Left colon (tissue), 2 donors: Measurements from ENCODE around the gene CCDC6. TPM values are rescaled to one million over a fixed set of nuclear protein-coding genes. Genes with fewer than 3 reads are reported as not detected.
"Not testable (repeated sequence)": the region's sequence is repeated elsewhere in the genome, so short reads cannot be mapped to it uniquely, and the experiment has no call there.

Experiments
- ATAC-seq: fragments of 200-7000 bp; cut with Tn5 transposase; one replicate; pipeline ENCODE4 v1.9.1; 2020; ENCODE audit warnings: mild to moderate bottlenecking, moderate library complexity
- DNase-seq, 2 donors: peaks; one replicate each; pipeline ENCODE4 v3.0.0-alpha.2; 2020
- intact Hi-C, 2 donors: fragments of 100-400 bp; cut with DNase I in 1 of 2; cut with micrococcal nuclease in 1 of 2; formaldehyde crosslinking; loops; one replicate each; pipeline versions ENCODE4 v1.11.2 to v1.14.0; 2022; cut with DNase I, micrococcal nuclease
- long read RNA-seq: library from polyadenylated mRNA; unstranded; transcript quantifications from one replicate; pipeline ENCODE4 v2.0.0, GENCODE V29; 2021
- total RNA-seq, 2 donors: library from RNA; stranded (reverse); fragmentation: NEBNext Ultra II Directional; extraction: Animal tissue kit (Norgen Biotek cat#: 25700); gene quantifications; one replicate each; pipeline ENCODE4 v1.2.1, GENCODE V29; 2021
- donor health status: DM: no; HTN: no; CAD: no.
- donor health status: DM: yes; HTN: yes; CAD: no.

CCDC6 gene
- 10 to 100 TPM; 54.9 to 60.7 TPM for total RNA-seq
- long read RNA-seq, full-length matches to known transcripts, result 3 of 21 reads
- long read RNA-seq, partial matches to known transcripts, result 1 of 21 reads
- long read RNA-seq, other reads (novel, unspliced or antisense), result 17 of 21 reads

GRCh38 chr10:59906417-59907202 is at the start of gene CCDC6:
TSS of gene CCDC6 (minus strand) at chr10:59906556. CDS start at chr10:59906424, 132 bp downstream.
- intact Hi-C loops, result loop anchor here in 1 of 2 donors (10.0 kb wide), 2 partner anchors 72 to 138 kb away; no protein-coding TSS in a partner anchor
- ATAC-seq, result peak; percentile 83

GRCh38 chr10:59954296-59954695 is 47.9 kb upstream of the CCDC6 start:
- intact Hi-C loops, result no loop called here
- DNase-seq, result no peak
- ATAC-seq, result no peak

More at GRCh38 chr10:59906417-59907202, at the start of gene CCDC6:
- peak; percentile 94 to 96 for DNase-seq

GRCh38 chr10:59953711-59954110 is 47.4 kb upstream of the CCDC6 start:
- ATAC-seq, DNase-seq, intact Hi-C loops: not testable (repeated sequence)

- intact Hi-C loops, result no loop called here
- ATAC-seq (no peak), DNase-seq (no peak)
These were observed 43.7 kb upstream of the CCDC6 start for GRCh38 chr10:59950105-59950504.

- DNase-seq, result no peak
- intact Hi-C loops, result no loop called here
- no peak for ATAC-seq
These were observed 43.3 kb upstream of the CCDC6 start for GRCh38 chr10:59949608-59950007.

GRCh38 chr10:59945991-59946390 is 39.6 kb upstream of the CCDC6 start:
- no peak for DNase-seq
- intact Hi-C loops, result no loop called here
- no peak for ATAC-seq

- no peak for DNase-seq
- intact Hi-C loops, result no loop called here
- no peak for ATAC-seq
These were observed 39.2 kb upstream of the CCDC6 start for GRCh38 chr10:59945590-59945989.

GRCh38 chr10:59944339-59944935 is 38.1 kb upstream of the CCDC6 start:
- intact Hi-C loops, result no loop called here
- no peak for ATAC-seq

GRCh38 chr10:59942556-59942955 is 36.2 kb upstream of the CCDC6 start:
- DNase-seq (no peak), ATAC-seq (no peak)
- intact Hi-C loops, result no loop called here

More at GRCh38 chr10:59944339-59944935, 38.1 kb upstream of the CCDC6 start:
- no peak for DNase-seq

GRCh38 chr10:59937720-59938119 is 31.4 kb upstream of the CCDC6 start:
- ATAC-seq (no peak), DNase-seq (no peak)
- intact Hi-C loops, result no loop called here

- no peak for DNase-seq
- intact Hi-C loops, result no loop called here
- no peak for ATAC-seq
These were observed 28.3 kb upstream of the CCDC6 start for GRCh38 chr10:59934701-59935100.

- ATAC-seq, intact Hi-C loops, DNase-seq: not testable (repeated sequence)
These were observed 24.6 kb upstream of the CCDC6 start for GRCh38 chr10:59930788-59931521.

GRCh38 chr10:59926086-59926485 is 19.7 kb upstream of the CCDC6 start:
- peak; percentile 92 for ATAC-seq
- intact Hi-C loops, result no loop called here
- no peak for DNase-seq

GRCh38 chr10:59922907-59923306 is 16.6 kb upstream of the CCDC6 start:
- intact Hi-C loops, result no loop called here

GRCh38 chr10:59917922-59918321 is 11.6 kb upstream of the CCDC6 start:
- no peak for DNase-seq
- ATAC-seq, result no peak
- intact Hi-C loops, result no loop called here

More at GRCh38 chr10:59922907-59923306, 16.6 kb upstream of the CCDC6 start:
- ATAC-seq (no peak), DNase-seq (no peak)

- ATAC-seq, result no peak
- intact Hi-C loops, result no loop called here
- DNase-seq, result no peak
These were observed 7.3 kb upstream of the CCDC6 start for GRCh38 chr10:59913547-59914237.

GRCh38 chr10:59910867-59911266 is 4.5 kb upstream of the CCDC6 start:
- intact Hi-C loops, result no loop called here
- DNase-seq, result no peak
- ATAC-seq, result no peak

- intact Hi-C loops, result loop anchor here in 1 of 2 donors (10.0 kb wide), 2 partner anchors 75 to 135 kb away; no protein-coding TSS in a partner anchor
- ATAC-seq (no peak), DNase-seq (no peak)
These were observed 3.5 kb upstream of the CCDC6 start for GRCh38 chr10:59909815-59910214.

GRCh38 chr10:59908808-59909143 is 2.4 kb upstream of the CCDC6 start:
- intact Hi-C loops, result loop anchor here in 1 of 2 donors (10.0 kb wide), 2 partner anchors 74 to 136 kb away; no protein-coding TSS in a partner anchor
- DNase-seq (no peak), ATAC-seq (no peak)
